Frontal cortex (tissue), 4 donors: Measurements from ENCODE around the gene MID1. TPM values are rescaled to one million over a fixed set of nuclear protein-coding genes. Genes with fewer than 3 reads are reported as not detected.

ENCODE experiments used
- DNase-seq, 2 donors: peaks; one replicate each; pipeline ENCODE4 v3.0.0; 2012; ENCODE audit warnings: low spot score in 2 of 2
- FAIRE-seq: peaks from 2 replicates; lab custom pipeline; 2012; peaks lifted over from hg19 to GRCh38; lab: Jason Lieb, UNC
- small RNA-seq: library from RNA; depleted of rRNA; stranded (forward); fragments of <200 nt; gene quantifications from one replicate; pipeline ENCODE3, GENCODE V24; 2014
- total RNA-seq: library from RNA; depleted of rRNA; stranded (reverse); fragments of >200 nt; gene quantifications from one replicate; pipeline ENCODE4 v1.2.3, GENCODE V29; 2014
- donor health status: control.
- donor health status: control.
- donor health status: control.

MID1 gene
- total RNA-seq, 1 donor from 2014 or later: 7.7 TPM

DNA sequence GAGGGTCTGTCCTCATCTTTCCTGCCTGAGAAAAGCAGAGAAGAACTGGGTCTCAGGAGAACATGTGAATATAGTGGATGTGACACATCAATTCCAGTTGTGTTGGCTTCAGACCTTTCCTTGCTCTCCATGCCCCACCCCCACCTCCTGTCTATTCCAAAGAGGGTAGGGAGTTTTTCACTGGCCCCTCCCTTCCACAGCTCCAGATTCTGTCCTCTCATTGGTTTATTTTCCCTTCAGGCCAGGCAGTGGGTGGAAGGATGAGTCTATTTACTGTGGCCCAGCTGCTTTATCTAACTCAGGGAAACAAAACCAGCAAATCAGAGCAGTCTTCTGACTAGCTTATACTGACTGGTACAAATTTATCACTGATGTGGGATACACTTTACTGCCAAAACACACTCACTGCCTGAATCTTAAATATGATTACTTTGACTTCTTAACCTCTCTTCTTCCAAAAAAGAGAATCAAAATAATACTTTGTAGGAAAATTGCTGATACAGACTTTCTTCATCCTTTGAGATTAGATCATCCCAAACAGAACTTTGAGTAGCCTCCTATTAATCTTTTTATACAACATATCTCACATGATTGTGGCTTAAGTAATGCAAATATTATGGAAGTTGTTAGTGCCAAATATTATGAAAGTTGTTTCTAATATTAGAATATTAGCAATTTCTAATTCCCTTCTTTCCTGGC is 221.2 kb downstream of the MID1 start:
- no peak for FAIRE-seq

DNA sequence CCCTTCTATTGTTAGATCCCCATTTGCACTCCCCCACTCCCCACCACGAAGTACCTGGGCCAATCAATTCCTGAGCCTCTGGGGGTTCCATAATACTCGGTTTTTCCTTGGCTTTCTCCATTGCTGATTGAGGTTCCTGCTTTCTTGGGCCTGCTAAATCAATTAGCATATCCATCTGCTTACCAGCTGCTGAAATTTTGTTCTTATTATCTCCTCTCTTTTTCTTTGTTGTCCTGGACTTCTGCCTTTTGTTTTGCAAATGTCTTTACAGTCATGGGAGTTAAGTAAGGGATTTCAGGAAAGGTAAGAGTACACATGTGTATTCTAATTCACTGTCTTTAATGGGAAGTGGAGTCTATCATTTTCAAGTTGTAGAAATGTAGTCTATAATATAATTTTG is 222.2 kb downstream of the MID1 start:
- no peak for FAIRE-seq
- DNase-seq: no peak

More for the DNA sequence above, 221.2 kb downstream of the MID1 start:
- no peak for DNase-seq

DNA sequence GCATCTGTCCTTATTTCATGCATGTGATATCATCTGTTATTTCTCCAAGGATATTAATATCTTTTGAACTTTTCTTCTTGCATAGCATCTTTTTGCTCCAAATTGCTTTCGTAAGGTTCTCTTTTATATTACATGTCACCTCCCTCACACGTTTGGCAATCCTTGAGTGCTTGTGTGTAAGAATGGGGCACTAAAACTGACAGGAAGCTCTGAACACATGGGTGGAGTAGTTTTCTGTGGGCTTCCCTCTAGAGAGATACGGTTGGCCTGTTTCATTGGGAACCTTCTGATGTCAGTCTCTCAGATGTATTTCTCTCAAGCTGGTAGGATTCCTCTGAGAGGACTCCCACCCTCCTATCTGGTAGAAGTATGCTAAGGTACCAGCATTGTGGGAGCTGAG is 223.0 kb downstream of the MID1 start:
- FAIRE-seq (no peak), DNase-seq (no peak)

DNA sequence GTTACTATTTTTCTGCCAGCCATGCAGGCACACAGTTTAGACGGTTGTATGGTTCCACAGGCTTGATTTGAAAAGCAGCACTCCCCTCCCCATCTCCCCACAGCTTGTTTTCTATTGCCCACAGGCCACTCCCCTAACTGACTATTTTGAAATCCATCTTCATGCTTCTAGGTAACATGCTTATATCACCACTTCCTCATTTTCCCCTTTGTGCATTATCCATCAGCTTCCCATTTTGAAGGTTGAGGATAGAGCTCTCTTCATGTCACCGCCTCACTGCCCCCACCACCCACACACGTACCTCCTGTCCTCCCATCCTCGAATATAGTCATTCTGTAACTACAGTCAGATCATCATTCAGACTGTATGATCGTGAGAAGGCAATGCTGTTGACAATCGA is 224.7 kb downstream of the MID1 start:
- FAIRE-seq (no peak), DNase-seq (no peak)

Small RNA genes within 50 kb of the gene (small RNA-seq; reads per million reads assigned to genes)
- gene RNU6-800P: not detected
